H1 (cell line): ENCODE results near the gene NAGLU. TPM values are rescaled to one million over a fixed set of nuclear protein-coding genes. Genes with fewer than 3 reads are reported as not detected.

Experiments used
- CTCF ChIA-PET: fragments of 300-600 bp; sonication (Branson Sonifier 250); formaldehyde crosslinking; loops from one replicate; lab custom pipeline; 2021; ENCODE audit not compliant: partially characterized antibody; lab: Charles Lee
- POLR2A ChIA-PET: fragments of 300-600 bp; sonication (Branson Sonifier 250); formaldehyde crosslinking; loops from one replicate; lab custom pipeline; 2021; ENCODE audit warnings: inconsistent platforms; ENCODE audit not compliant: partially characterized antibody; lab: Charles Lee
- DNase-seq, 2 experiments: peaks; one replicate each; pipeline versions ENCODE4 v3.0.0 to v3.0.0-alpha.2; 2010 to 2022; ENCODE audit warnings: low spot score in 2 of 2, low read depth in 1 of 2, mixed read lengths in 1 of 2
- FAIRE-seq: peaks from 2 replicates; lab custom pipeline; 2011; peaks lifted over from hg19 to GRCh38; lab: Jason Lieb, UNC
- H2AFZ ChIP-seq: 2 replicates; pipeline ENCODE4 v1.8.1; 2012; ENCODE audit warnings: low read length, inconsistent platforms
- H2AK5ac ChIP-seq: 2 replicates; pipeline ENCODE4 v1.6.1; 2013; ENCODE audit warnings: low read depth, low read length
- H2BK120ac ChIP-seq: replicated peaks from 2 replicates; pipeline ENCODE3; 2013; ENCODE audit warnings: low read depth, low read length, inconsistent platforms
- H2BK12ac ChIP-seq: 2 replicates; pipeline ENCODE4 v1.6.1; 2013; ENCODE audit warnings: low read depth, low read length
- H2BK15ac ChIP-seq: 2 replicates; pipeline ENCODE4 v1.6.1; 2013; ENCODE audit warnings: low read length
- H2BK20ac ChIP-seq: 2 replicates; pipeline ENCODE4 v1.6.1; 2013; ENCODE audit warnings: low read length
- H2BK5ac ChIP-seq: 2 replicates; pipeline ENCODE4 v1.6.1; 2013; ENCODE audit warnings: low read depth, low read length
- H3K14ac ChIP-seq: 2 replicates; pipeline ENCODE4 v1.6.1; 2013; ENCODE audit warnings: inconsistent platforms; ENCODE audit not compliant: insufficient read length
- H3K18ac ChIP-seq: 2 replicates; pipeline ENCODE4 v1.6.1; 2013; ENCODE audit warnings: low read length; ENCODE audit errors: extremely low read depth
- H3K23ac ChIP-seq: 2 replicates; pipeline ENCODE4 v1.6.1; 2013; ENCODE audit warnings: inconsistent platforms; ENCODE audit not compliant: insufficient read length
- H3K23me2 ChIP-seq: 2 replicates; pipeline ENCODE4 v1.6.1; 2013; ENCODE audit warnings: low read depth, low read length
- H3K27ac ChIP-seq: 2 replicates; pipeline ENCODE4 v1.6.1; 2011; ENCODE audit warnings: low read depth, low read length, inconsistent platforms
- H3K27me3 ChIP-seq, 4 experiments: replicated peaks in 1 of 4; 1 replicate in 1 of 4; 2 replicates in 3 of 4; pipeline versions ENCODE4 v1.6.1 to v1.8.1; 2011 to 2013; ENCODE audit warnings: low read length in 3 of 4, mild to moderate bottlenecking in 3 of 4, inconsistent platforms in 2 of 4, mixed read lengths in 2 of 4, moderate library complexity in 1 of 4; ENCODE audit not compliant: control insufficient read depth in 3 of 4, insufficient read depth in 3 of 4; ENCODE audit errors: extremely low read depth in 1 of 4
- H3K36me3 ChIP-seq, 4 experiments: 2 replicates each; pipeline versions ENCODE4 v1.6.1 to v1.8.1; 2011 to 2013; ENCODE audit warnings: mild to moderate bottlenecking in 4 of 4, low read length in 3 of 4, moderate library complexity in 2 of 4, control low read depth in 1 of 4, inconsistent platforms in 1 of 4; ENCODE audit not compliant: insufficient read depth in 4 of 4, control insufficient read depth in 2 of 4
- H3K4ac ChIP-seq: replicated peaks from 2 replicates; pipeline ENCODE3; 2013; ENCODE audit warnings: low read length, low read depth, mixed read lengths, inconsistent platforms; ENCODE audit not compliant: insufficient read length
- H3K4me1 ChIP-seq, 4 experiments: replicated peaks in 1 of 4; 1 replicate in 1 of 4; 2 replicates in 3 of 4; pipeline versions ENCODE4 v1.6.1 to v1.8.1; 2011 to 2013; ENCODE audit warnings: low read length in 3 of 4, inconsistent platforms in 2 of 4, mixed read lengths in 1 of 4; ENCODE audit not compliant: insufficient read depth in 4 of 4, control insufficient read depth in 3 of 4
- H3K4me2 ChIP-seq, 2 experiments: 2 replicates each; pipeline versions ENCODE4 v1.6.1 to v1.8.1; 2011 to 2013; ENCODE audit warnings: low read depth in 2 of 2, low read length in 2 of 2, control low read depth in 1 of 2, inconsistent platforms in 1 of 2, mild to moderate bottlenecking in 1 of 2; ENCODE audit not compliant: insufficient read depth in 1 of 2
- H3K4me3 ChIP-seq, 4 experiments: fragments of 200-600, 300-600 bp in 1 of 4; sonication (generic), shearing (Covaris generic), sonication (Bioruptor Twin) in 1 of 4; 2 replicates each; pipeline versions ENCODE4 v1.5.1 to v1.8.1; 2011 to 2016; ENCODE audit warnings: low read length in 4 of 4, low read depth in 3 of 4, control low read depth in 2 of 4, inconsistent platforms in 2 of 4, mild to moderate bottlenecking in 2 of 4, mixed read lengths in 1 of 4, moderate library complexity in 1 of 4; ENCODE audit not compliant: insufficient read depth in 2 of 4; ENCODE audit errors: extremely low read depth in 1 of 4
- H3K56ac ChIP-seq: replicated peaks from 2 replicates; pipeline ENCODE3; 2013; ENCODE audit warnings: low read depth, mild to moderate bottlenecking, mixed read lengths, low read length, inconsistent platforms; ENCODE audit not compliant: insufficient read length
- H3K79me1 ChIP-seq: 2 replicates; pipeline ENCODE4 v1.6.1; 2013; ENCODE audit warnings: low read depth, low read length, control low read depth
- H3K79me2 ChIP-seq, 2 experiments: 2 replicates each; pipeline versions ENCODE4 v1.6.1 to v1.8.1; 2012 to 2013; ENCODE audit warnings: low read length in 2 of 2, mild to moderate bottlenecking in 2 of 2, inconsistent platforms in 1 of 2; ENCODE audit not compliant: insufficient read depth in 2 of 2, control insufficient read depth in 1 of 2
- H3K9ac ChIP-seq, 4 experiments: replicated peaks in 1 of 4; 1 replicate in 1 of 4; 2 replicates in 3 of 4; pipeline versions ENCODE4 v1.6.1 to v1.8.1; 2011 to 2013; ENCODE audit warnings: low read depth in 3 of 4, low read length in 3 of 4, control low read depth in 2 of 4, mild to moderate bottlenecking in 2 of 4, moderate library complexity in 2 of 4, inconsistent platforms in 1 of 4; ENCODE audit errors: extremely low read depth in 1 of 4
- H3K9me3 ChIP-seq, 2 experiments: 2 replicates each; pipeline versions ENCODE4 v1.6.1 to v1.8.1; 2012 to 2013; ENCODE audit warnings: mild to moderate bottlenecking in 2 of 2, moderate library complexity in 2 of 2, control low read depth in 1 of 2, inconsistent platforms in 1 of 2, low read depth in 1 of 2, low read length in 1 of 2, mixed read lengths in 1 of 2; ENCODE audit not compliant: insufficient read depth in 2 of 2
- H4K20me1 ChIP-seq, 2 experiments: replicated peaks in 1 of 2; 2 replicates each; pipeline versions ENCODE3 to v1.8.1; 2011 to 2013; ENCODE audit warnings: inconsistent platforms in 2 of 2, low read length in 2 of 2, mild to moderate bottlenecking in 1 of 2; ENCODE audit not compliant: insufficient read depth in 2 of 2, control insufficient read depth in 1 of 2
- H4K5ac ChIP-seq: 2 replicates; pipeline ENCODE4 v1.6.1; 2013; ENCODE audit warnings: low read length, low read depth, mixed read lengths, inconsistent platforms; ENCODE audit not compliant: insufficient read length
- H4K8ac ChIP-seq: 2 replicates; pipeline ENCODE4 v1.8.0; 2013; ENCODE audit warnings: mild to moderate bottlenecking, moderate library complexity, low read length, inconsistent platforms; ENCODE audit not compliant: insufficient read depth; ENCODE audit errors: extremely low read depth
- H4K91ac ChIP-seq: replicated peaks from 2 replicates; pipeline ENCODE3; 2013; ENCODE audit warnings: low read length, mixed read lengths, inconsistent platforms; ENCODE audit not compliant: insufficient read length
- JUND ChIP-seq: IDR thresholded peaks from 2 replicates; pipeline ENCODE4 v1.6.1; 2011; ENCODE audit warnings: mild to moderate bottlenecking, improper control_type of control experiment, low read length
- NANOG ChIP-seq: IDR thresholded peaks from 2 replicates; pipeline ENCODE4 v1.6.1; 2011; ENCODE audit warnings: low read length, low read depth, mild to moderate bottlenecking, inconsistent platforms; ENCODE audit not compliant: insufficient read depth, poor library complexity, severe bottlenecking
- PHF8 ChIP-seq: fragments of 200-600 bp; sonication (generic); conservative IDR thresholded peaks from 2 replicates; pipeline ENCODE4 v1.7.1; 2012; ENCODE audit warnings: low read depth, mild to moderate bottlenecking, inconsistent platforms, low read length, moderate library complexity
- SIN3A ChIP-seq, 2 experiments: IDR thresholded peaks in 1 of 2; conservative IDR thresholded peaks in 1 of 2; 2 replicates each; pipeline ENCODE4 v1.6.1; 2011 to 2012; ENCODE audit warnings: low read length in 2 of 2, improper control_type of control experiment in 1 of 2, low read depth in 1 of 2, mild to moderate bottlenecking in 1 of 2
- SIX5 ChIP-seq: IDR thresholded peaks from 2 replicates; pipeline ENCODE4 v1.6.1; 2011; ENCODE audit warnings: mild to moderate bottlenecking, low read depth, low read length
- SP1 ChIP-seq: IDR thresholded peaks from 2 replicates; pipeline ENCODE4 v1.6.1; 2011; ENCODE audit warnings: low read depth, low read length
- SP2 ChIP-seq: IDR thresholded peaks from 2 replicates; pipeline ENCODE4 v1.6.1; 2012; ENCODE audit warnings: mild to moderate bottlenecking, low read length, inconsistent platforms
- SRF ChIP-seq: IDR thresholded peaks from 2 replicates; pipeline ENCODE4 v1.6.1; 2011; ENCODE audit warnings: mild to moderate bottlenecking, low read depth, low read length, moderate library complexity
- SUZ12 ChIP-seq: fragments of 200-600 bp; sonication (generic); IDR thresholded peaks from 2 replicates; pipeline ENCODE4 v1.6.1; 2012; ENCODE audit warnings: mild to moderate bottlenecking, inconsistent platforms, low read length, moderate library complexity, mixed read lengths
- TAF1 ChIP-seq: IDR thresholded peaks from 2 replicates; pipeline ENCODE4 v1.6.1; 2011; ENCODE audit warnings: mild to moderate bottlenecking, low read depth, low read length
- TAF7 ChIP-seq: optimal IDR thresholded peaks from 2 replicates; pipeline ENCODE3; 2011; ENCODE audit warnings: low read depth, mild to moderate bottlenecking, inconsistent platforms, low read length, moderate library complexity, borderline replicate concordance
- WGBS, 2 experiments: shearing (Covaris generic) in 1 of 2; methylation state at CpG; one replicate each; pipeline versions ENCODE4 v1.1.6 to v1.1.7; 2013 to 2015; ENCODE audit warnings: low lambda C conversion rate in 2 of 2, mixed read lengths in 2 of 2, inconsistent platforms in 1 of 2, low coverage in 1 of 2, missing lambda C conversion rate in 1 of 2; ENCODE audit not compliant: insufficient replicate concordance in 2 of 2, insufficient coverage in 1 of 2, insufficient read length in 1 of 2; ENCODE audit errors: extremely low coverage in 1 of 2, missing lambda C conversion rate in 1 of 2; 5-methylcytosine and 5-hydroxymethylcytosine counted together
- polyA plus RNA-seq, 7 experiments: library from polyadenylated mRNA; depleted of rRNA in 3 of 7; stranded (reverse) in 5 of 7; unstranded in 2 of 7; fragments of >200 nt in 5 of 7; fragments of 200-250 nt in 2 of 7; gene quantifications; 1 replicate in 5 of 7; 2 replicates in 1 of 7; 4 replicates in 1 of 7; pipeline versions ENCODE4 v1.2.1 to v1.2.3, GENCODE V29; 2011 to 2013; ENCODE audit warnings: missing spikeins in 2 of 7, mixed read lengths in 2 of 7
- total RNA-seq: library from RNA; stranded (reverse); fragmentation: NEBNext Ultra II Directional; extraction: Animal tissue kit (Norgen Biotek cat#: 25700); gene quantifications from 2 replicates; pipeline ENCODE4 v1.2.1, GENCODE V29; 2021

NAGLU gene
- total and polyA plus RNA-seq, 2 of the 8 experiments (the other 6 are each of a cell fraction or from before 2014, with no cell fraction given) = 21.3 to 21.6 TPM

- H2BK5ac ChIP-seq = no peak overlapping the region
- H3K9ac ChIP-seq = no peak overlapping the region
- H4K20me1 ChIP-seq = no peaks in the 10 kb centered on the region
- CTCF ChIA-PET = interaction anchor here (0.6 to 1.2 kb wide), 5 partner anchors 8 to 125 kb away, joined by 3 to 4 read pairs (median 3); no protein-coding TSS in a partner anchor
- TF ChIP-seq PHF8 (no peak), SP1 (no peak), JUND (no peak), TAF1 (no peak), SUZ12 (no peak), SIX5 (no peak), SIN3A (conservative IDR thresholded peaks at IDR 0.05 in 1 of 2, IDR thresholded peaks at IDR 0.05 in 1 of 2; ENCODE audit: low read depth in 1 of 2, low read length in 2 of 2) (no peak), TAF7 (no peak), NANOG (no peak), SP2 (no peak), SRF (no peak)
- DNase-seq (no peak), FAIRE-seq (no peak)
- H3K56ac ChIP-seq = no peak overlapping the region
- no peak overlapping the region for H3K4me2 ChIP-seq
- WGBS, 2 experiments = 97% methylated on average over 10 of the region's 10 CpGs; no CpG with 5 or more reads in 1 of the 2 experiments
- H2AK5ac ChIP-seq = no peak overlapping the region
- no peak overlapping the region for H2AFZ ChIP-seq
- no peak overlapping the region for H2BK120ac ChIP-seq
- no peak overlapping the region for H2BK12ac ChIP-seq
- no peak overlapping the region for H3K23ac ChIP-seq
- POLR2A ChIA-PET = interaction anchor here (1.6 kb wide), 1 partner anchor 18 kb away, joined by 3 read pairs; no protein-coding TSS in a partner anchor
- no peak overlapping the region for H3K27ac ChIP-seq
- H3K14ac ChIP-seq = no peak overlapping the region
- H3K79me1 ChIP-seq = no peaks in the 10 kb centered on the region
- no peak overlapping the region for H4K5ac ChIP-seq
- H2BK15ac ChIP-seq = no peak overlapping the region
- peaks cover 14 to 47% (median 33%) of the 10 kb centered on the region in 4 experiments for H3K36me3 ChIP-seq
- H3K27me3 ChIP-seq = no peaks in the 10 kb centered on the region
- peaks cover 6% of the 10 kb centered on the region for H3K23me2 ChIP-seq
- no peak overlapping the region for H2BK20ac ChIP-seq
- no peaks in the 10 kb centered on the region for H3K9me3 ChIP-seq
- H3K4me3 ChIP-seq = no peak overlapping the region
- no peak overlapping the region for H3K4ac ChIP-seq
- H3K18ac ChIP-seq = no peak overlapping the region
- H3K4me1 ChIP-seq = no peaks in the 10 kb centered on the region
- H4K8ac ChIP-seq = no peak overlapping the region
- H4K91ac ChIP-seq = no peak overlapping the region
- peaks cover 0 to 6% of the 10 kb centered on the region in 2 experiments; a peak in 2 of 4 replicates for H3K79me2 ChIP-seq
These were observed 45.8 kb downstream of the NAGLU start for GRCh38 chr17:42581744-42582270.
